UCSD-AML1 (cell line): Measurements from ENCODE around the gene GP1BB.
A peak's percentile ranks its signal among the peaks of the same experiment; 100 is the strongest.

Source experiments
- DNase-seq: peaks from one replicate; lab custom pipeline; 2025; ENCODE audit not compliant: unreplicated experiment; lab: John Stamatoyannopoulos, UW

The GP1BB gene

GRCh38 chr22:19713650-19714311 lies 9.6 kb upstream of the GP1BB start:
- no peak for DNase-seq

- DNase-seq, result no peak
Observed at GRCh38 chr22:19714312-19715187, 8.8 kb upstream of the GP1BB start, which contains the start of gene SEPTIN5. Gene SEPTIN5 (plus strand): TSS chr22:19714503. CDS start chr22:19714589, 86 bp downstream.

GRCh38 chr22:19715188-19715930 lies 8.0 kb upstream of the GP1BB start:
- no peak for DNase-seq

- no peak for DNase-seq
Observed at GRCh38 chr22:19716041-19716828, 7.1 kb upstream of the GP1BB start.

GRCh38 chr22:19716829-19717105 lies 6.6 kb upstream of the GP1BB start:
- no peak for DNase-seq

GRCh38 chr22:19717181-19717580 lies 6.2 kb upstream of the GP1BB start:
- no peak for DNase-seq

- DNase-seq, result peak; percentile 79
Observed at GRCh38 chr22:19717691-19718455, 5.5 kb upstream of the GP1BB start.

- no peak for DNase-seq
Observed at GRCh38 chr22:19718456-19719049, 4.8 kb upstream of the GP1BB start.

GRCh38 chr22:19719050-19719482 lies 4.3 kb upstream of the GP1BB start:
- DNase-seq, result no peak

- DNase-seq, result no peak
Observed at GRCh38 chr22:19719488-19720021, 3.8 kb upstream of the GP1BB start.

- no peak for DNase-seq
Observed at GRCh38 chr22:19720150-19720827, 3.0 kb upstream of the GP1BB start.

- no peak for DNase-seq
Observed at GRCh38 chr22:19720999-19721329, 2.4 kb upstream of the GP1BB start.

- DNase-seq, result no peak
Observed at GRCh38 chr22:19721330-19722177, 1.8 kb upstream of the GP1BB start.

GRCh38 chr22:19722178-19722981 lies 959 bp upstream of the GP1BB start:
- DNase-seq, result no peak

GRCh38 chr22:19722982-19723231 lies 432 bp upstream of the GP1BB start:
- DNase-seq, result no peak

- peak; percentile 83 for DNase-seq
Observed at GRCh38 chr22:19723983-19724827, 866 bp downstream of the GP1BB start.
